GM15510 (cell line): ENCODE results near the gene CCDC148.

Source experiments
- POLR2A ChIP-seq: IDR thresholded peaks from 3 replicates; pipeline ENCODE4 v1.6.1; 2011; ENCODE audit warnings: borderline replicate concordance; ENCODE audit not compliant: insufficient read length; ENCODE audit errors: extremely low read depth

The CCDC148 gene

GRCh38 chr2:158456309-158457066 is at the start of gene CCDC148, which contains the start of gene PKP4:
Gene CCDC148, minus strand, starts transcription at chr2:158456753. Its CDS starts 314 bp downstream, at chr2:158456439.
Gene PKP4, plus strand, starts transcription at chr2:158456952. Its CDS starts 76,233 bp downstream, at chr2:158533185.
- peak; percentile 59 for TF ChIP-seq POLR2A

GRCh38 chr2:158505448-158505934 is 48.9 kb upstream of the CCDC148 start:
- TF ChIP-seq POLR2A = no peak

- no peak for TF ChIP-seq POLR2A
Observed at GRCh38 chr2:158504088-158504487, 47.5 kb upstream of the CCDC148 start.

- TF ChIP-seq POLR2A = no peak
Observed at GRCh38 chr2:158502974-158503373, 46.4 kb upstream of the CCDC148 start.

GRCh38 chr2:158501301-158501700 is 44.7 kb upstream of the CCDC148 start:
- no peak for TF ChIP-seq POLR2A

GRCh38 chr2:158500333-158500732 is 43.8 kb upstream of the CCDC148 start:
- no peak for TF ChIP-seq POLR2A

- TF ChIP-seq POLR2A = no peak
Observed at GRCh38 chr2:158499383-158499782, 42.8 kb upstream of the CCDC148 start.

GRCh38 chr2:158498749-158499136 is 42.2 kb upstream of the CCDC148 start:
- TF ChIP-seq POLR2A = no peak

- no peak for TF ChIP-seq POLR2A
Observed at GRCh38 chr2:158498043-158498748, 41.6 kb upstream of the CCDC148 start.

GRCh38 chr2:158497486-158497885 is 40.9 kb upstream of the CCDC148 start:
- TF ChIP-seq POLR2A = no peak

GRCh38 chr2:158496986-158497385 is 40.4 kb upstream of the CCDC148 start:
- no peak for TF ChIP-seq POLR2A

GRCh38 chr2:158495175-158495574 is 38.6 kb upstream of the CCDC148 start:
- no peak for TF ChIP-seq POLR2A

- no peak for TF ChIP-seq POLR2A
Observed at GRCh38 chr2:158493458-158493857, 36.9 kb upstream of the CCDC148 start.

GRCh38 chr2:158491072-158491471 is 34.5 kb upstream of the CCDC148 start:
- TF ChIP-seq POLR2A = no peak

GRCh38 chr2:158489366-158490112 is 33.0 kb upstream of the CCDC148 start:
- no peak for TF ChIP-seq POLR2A
